Measurements from ENCODE around the gene TNFAIP8L2.

- TF ChIP-seq CTCF (conservative IDR thresholded peaks at IDR 0.05): no peak
- no peak for TF ChIP-seq EZH2 (IDR thresholded peaks at IDR 0.05; ENCODE audit: low read depth)
These were observed 13.9 kb upstream of the TNFAIP8L2 start for GRCh38 chr1:151142411-151143056.
